Measurements from ENCODE around the gene MTNR1A.
"Not testable (repeated sequence)": the region's sequence is repeated elsewhere in the genome, so short reads cannot be mapped to it uniquely, and the experiment has no call there.

The MTNR1A gene

DNA sequence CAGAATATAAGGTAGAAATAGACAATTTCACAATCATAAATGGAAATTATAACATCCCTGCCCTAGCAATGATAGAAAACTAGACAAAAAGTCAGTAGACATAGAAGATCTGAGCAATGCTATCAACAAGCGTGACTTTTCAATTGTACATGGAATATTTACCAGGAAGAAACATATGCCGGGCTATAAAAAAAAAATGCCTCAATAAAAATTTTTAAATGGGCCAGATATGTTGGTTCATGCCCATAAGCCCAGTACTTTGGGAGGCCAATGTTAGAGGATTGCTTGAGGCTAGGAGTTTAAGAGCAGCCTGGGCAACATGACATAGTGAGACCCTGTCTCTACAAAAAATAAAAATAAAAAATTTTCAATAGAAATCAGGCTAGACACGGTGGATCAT is 5.3 kb upstream of the MTNR1A start:
- no peak for DNase-seq

DNA sequence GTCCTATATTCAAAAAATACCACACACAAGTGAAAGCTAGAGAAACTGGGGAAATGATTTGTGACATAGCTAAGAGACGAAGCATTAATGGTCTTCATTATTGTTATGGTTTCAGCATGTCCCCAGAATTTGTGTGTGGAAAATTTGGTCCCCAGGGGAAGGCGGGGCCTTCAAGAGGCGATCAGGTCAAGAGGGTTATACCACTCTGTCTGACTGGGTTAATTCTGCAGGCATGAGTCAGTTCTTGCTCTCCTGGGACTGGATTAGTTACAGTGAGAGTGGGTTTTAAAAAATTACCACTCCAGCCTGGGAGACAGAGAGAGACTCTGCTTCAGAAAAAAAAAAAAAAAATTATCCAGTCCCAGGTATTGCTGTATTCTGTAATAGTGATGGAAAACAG is 2.1 kb upstream of the MTNR1A start:
- peak; percentile 81 for DNase-seq

DNA sequence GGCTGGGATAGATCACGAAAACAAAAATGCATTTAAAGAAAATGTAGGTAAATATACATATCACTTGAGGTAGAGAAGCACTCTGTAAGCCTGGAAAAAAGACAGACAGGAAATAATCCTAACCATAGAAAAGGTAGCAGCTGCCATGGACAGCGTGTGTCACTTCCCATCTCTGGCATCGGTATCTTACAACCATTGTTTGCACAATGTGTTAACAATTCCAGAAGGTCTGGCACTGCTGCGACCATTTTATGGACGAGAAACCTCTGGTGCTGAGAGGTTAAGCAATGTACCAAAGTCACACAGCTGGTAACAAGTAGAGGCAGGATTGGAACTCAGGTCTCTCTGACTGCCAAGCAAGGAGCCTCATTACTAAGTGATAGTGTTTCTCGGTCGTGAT is 1.7 kb upstream of the MTNR1A start:
- no peak for DNase-seq

DNA sequence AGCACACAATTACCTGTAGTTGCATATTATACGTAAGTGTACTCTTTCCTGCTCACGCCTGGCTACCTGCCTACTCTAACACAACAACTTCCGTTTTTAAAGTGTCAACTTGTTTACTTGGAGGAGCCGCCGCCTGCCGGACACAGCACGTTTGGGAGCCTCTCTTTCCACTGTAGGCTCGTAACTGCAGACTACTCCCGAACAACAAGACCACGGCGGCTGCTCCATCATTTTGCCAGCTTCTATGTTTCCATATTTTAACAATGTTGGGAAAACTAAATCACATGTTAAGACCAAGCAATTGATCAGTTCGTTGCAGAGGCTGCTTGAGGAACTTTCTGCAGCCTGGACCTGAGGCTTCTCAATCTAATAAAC is 841 bp downstream of the MTNR1A start:
- no peak for DNase-seq

DNA sequence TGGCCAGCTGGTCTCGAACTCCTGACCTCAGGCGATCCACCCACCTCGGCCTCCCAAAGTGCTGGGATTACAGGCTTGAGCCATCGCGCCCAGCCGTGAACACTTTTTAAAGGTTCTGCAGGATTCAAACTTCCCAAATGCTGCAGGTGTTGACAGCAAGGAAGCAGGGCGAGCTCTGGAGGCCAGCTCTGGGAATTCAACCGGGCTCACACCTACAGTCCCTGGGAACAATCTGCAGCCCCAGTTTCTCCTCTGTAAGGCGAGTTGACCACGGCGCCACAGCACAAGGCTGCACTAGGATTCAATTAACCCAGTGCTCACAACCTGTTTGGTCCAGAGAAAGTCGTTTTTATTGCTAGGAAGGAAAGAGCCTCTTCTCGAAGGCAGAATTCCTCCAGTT is 1.6 kb downstream of the MTNR1A start:
- DNase-seq, result no peak

DNA sequence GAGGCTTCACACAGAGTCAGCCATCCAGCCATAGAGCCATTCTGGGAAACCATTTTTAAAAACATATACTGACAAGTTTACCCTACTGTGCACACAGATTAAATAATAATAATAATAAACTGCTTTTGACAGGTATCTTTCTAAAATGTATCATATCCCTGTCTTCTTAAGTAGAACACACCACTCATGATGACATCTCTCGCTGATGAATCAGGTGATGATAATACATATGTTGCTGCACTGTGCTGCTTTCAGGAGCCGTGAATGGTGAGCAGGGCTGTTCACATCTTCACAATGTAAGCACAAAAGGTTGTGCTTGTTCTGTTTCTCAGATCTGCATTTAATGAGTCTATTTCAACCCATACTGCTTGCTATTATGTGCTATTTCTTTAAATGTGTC is 3.5 kb downstream of the MTNR1A start:
- DNase-seq, result no peak

DNA sequence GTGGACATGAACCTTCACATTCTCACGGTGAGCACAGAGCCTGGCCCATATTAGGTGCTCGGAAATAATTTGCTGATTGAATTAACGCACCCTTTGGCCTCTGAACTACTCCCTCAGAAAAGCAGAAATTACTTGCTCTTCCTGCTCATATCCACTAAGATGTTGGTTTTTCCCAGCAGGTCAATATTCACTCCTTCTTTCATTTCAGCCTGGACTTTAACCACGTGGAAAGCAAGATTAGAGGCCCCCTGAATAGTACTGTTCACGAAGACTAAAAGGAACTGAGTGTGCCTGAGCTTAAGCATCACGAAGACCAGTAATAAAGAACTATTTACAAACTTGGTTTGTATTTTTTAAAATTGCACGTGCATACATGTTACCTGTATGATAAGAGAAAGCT is 9.9 kb downstream of the MTNR1A start:
- no peak for DNase-seq

DNA sequence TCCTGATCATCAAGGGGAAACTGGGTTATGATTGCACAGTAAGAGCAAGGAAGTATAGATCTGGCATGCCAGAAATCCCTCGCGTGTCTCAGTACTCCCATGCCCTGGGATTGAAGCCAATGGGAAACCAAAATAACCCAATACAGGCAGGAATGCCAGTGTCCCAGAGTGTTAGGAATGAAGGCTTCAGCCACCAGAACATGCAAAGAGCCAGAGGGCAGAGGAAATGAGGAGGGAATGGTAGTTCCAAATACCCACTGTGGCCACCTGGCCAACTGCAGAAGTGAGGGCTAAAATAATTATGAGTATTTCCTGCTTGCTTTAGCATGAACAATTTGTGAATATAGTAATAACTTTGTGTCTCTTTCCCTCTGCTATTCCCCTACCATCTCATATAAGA is 12.2 kb downstream of the MTNR1A start:
- no peak for DNase-seq

DNA sequence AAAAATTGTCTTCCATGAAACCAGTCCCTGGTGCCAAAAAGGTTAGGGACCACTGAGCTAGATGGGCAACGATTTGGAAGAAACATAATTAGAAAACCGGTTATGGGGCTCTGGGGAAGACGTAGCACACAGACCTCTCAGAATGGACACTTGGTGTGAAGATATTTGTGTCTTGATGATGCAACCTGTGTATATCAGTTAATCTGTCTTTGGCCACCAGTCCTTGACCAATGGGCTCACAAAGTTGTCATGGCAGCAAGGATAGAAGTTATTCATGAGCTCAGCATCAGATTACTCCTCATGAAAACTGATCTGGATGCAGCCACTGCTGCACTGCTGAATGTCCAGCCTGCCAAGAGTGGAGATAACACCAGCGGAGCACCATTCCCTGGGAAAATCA is 13.6 kb downstream of the MTNR1A start:
- no peak for DNase-seq

DNA sequence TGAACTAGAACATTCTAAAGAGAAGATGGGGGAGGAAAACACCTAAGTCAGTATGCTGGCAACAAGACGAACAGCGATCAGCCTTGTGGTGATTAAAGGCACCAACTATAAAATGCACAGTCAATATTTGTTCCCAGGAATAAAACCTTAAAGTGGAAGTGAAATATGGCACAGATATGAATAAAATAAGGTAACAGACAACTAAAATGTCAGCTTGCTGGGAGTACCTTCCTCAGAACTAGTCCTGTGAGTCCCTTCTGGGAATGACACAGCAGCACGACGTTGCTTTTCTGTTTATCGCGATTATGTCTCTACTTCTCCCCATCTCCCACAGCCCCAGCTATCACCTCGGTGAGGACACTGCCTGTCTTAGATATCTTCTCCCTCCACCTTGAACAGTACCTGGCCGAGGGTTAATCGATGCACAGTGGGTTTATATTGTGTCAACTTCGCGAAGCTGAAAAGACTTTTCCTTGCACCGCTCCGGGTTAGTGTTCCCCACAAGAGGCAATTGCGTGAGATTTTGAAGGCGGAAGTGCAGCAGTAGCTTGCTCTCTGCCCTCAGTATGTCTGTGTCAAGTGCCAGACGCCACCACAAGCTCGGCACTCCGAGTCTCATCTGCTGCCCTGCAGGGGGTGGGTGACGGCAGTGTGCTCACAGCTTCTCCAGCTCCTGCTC is 17.4 kb downstream of the MTNR1A start:
- no peak for DNase-seq

DNA sequence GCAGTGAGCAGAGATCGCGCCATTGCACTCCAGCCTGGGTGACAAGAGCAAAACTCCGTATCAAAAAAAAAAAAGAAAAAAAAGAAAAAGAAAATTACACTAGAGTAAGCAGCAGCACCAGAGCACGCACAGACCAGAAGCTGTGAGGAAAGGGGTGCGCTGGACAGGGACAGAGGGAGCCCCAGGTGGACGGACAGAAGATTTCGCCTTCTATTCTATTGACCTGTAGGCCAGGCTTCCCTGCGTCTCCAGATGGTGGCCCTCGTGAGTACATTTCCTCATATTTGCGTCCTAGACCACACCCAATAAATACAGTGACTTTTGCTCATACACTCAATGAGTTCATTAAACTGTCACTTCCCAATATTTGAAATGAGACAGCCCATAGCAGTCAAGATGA is 19.1 kb downstream of the MTNR1A start:
- DNase-seq, result no peak

DNA sequence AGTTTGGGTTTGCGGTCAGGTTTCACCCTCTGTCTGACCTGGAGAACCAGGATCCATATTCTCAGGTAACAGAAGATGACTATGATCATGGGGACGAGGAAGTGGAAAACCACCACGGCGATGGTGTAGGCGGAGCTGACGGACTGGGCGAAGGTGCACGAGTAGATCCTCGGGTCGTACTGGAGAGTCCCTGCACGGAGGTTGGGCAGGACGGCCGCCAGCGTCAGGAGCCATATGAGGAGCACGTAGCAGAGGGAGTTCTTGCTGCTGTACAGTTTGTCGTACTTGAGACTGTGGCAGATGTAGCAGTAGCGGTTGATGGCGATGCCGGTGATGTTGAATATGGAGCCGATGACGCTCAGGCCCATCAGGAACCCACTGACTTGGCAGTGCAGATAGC is 21.3 kb downstream of the MTNR1A start:
- DNase-seq, result no peak

DNA sequence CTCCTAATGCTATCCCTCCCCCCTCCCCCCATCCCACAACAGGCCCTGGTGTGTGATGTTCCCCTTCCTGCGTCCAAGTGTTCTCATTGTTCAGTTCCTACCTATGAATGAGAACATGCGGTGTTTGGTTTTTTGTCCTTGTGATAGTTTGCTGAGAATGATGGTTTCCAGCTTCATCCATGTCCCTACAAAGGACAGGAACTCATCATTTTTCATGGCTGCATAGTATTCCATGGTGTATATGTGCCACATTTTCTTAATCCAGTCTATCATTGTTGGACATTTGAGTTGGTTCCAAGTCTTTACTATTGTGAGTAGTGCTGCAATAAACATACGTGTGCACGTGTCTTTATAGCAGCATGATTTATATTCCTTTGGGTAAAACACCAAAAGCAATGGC is 31.4 kb downstream of the MTNR1A start:
- DNase-seq, result not testable (repeated sequence)

DNA sequence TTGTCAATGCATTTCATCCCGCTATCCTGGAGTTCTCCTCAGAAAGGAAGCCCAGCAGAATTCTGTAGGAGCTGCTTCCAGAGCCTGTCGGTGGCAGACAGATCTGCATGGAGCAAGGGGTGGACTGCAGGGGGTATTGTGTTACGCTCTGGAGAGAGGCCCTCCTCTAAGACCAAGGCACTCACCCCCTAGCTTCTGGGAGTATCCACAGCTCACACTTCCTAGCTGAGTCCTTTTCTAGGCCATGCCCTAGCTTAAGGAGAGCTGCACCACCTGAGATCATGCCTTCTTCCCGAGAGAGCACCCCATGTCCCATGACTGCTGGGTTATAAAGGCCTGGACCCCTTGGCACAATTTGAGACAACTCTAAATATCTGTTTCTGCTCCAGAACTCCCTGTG is 39.1 kb downstream of the MTNR1A start:
- no peak for DNase-seq

DNA sequence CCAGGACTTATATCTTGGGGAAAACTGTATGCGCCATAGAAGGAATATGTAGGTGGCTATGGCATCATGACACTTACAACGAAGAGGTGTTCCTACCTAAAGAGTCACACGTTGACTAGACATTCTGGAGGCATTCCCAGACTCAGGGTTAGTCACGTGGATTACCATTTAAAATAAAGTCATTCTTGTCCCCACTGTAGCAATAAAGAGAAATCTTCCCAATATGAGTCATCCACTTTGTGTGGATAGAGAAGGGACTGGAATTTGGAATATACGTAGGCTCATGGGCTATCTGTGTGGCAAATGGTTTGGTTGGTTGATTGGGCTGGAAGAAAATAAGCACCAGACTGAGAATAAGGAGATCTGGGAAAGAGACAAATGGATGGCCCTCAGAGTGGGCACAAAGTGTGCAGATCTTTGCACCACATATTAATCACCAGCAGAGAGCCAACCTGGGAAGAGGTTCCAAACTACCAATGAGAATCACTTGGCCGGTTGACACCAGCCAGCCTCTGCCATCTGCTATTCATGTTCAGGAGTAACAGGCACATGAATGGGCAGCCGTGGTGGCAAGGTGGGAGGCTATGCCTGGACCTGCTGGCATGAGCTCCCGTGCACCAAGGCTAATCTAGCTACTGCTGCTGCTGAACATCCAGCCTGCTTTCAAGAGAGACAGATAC is 41.0 kb downstream of the MTNR1A start:
- DNase-seq, result no peak

DNA sequence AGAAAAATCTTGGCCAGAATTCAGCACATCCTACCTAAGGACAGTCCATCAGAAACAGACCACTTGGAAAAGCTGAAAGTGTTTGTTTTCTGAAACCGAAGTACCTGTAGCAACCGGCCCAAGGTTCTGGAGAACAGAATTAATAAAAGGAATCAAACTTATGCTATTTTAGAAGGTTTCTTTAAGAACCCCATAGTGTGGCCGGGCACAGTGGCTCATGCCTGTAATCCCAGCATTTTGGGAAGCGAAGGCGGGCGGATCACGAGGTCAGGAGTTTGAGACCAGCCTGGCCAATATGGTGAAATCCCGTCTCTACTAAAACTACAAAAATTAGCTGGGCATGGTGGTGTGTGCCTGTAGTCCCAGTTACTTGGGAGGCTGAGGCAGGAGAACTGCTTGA is 50.6 kb downstream of the MTNR1A start:
- DNase-seq, result not testable (repeated sequence)

DNA sequence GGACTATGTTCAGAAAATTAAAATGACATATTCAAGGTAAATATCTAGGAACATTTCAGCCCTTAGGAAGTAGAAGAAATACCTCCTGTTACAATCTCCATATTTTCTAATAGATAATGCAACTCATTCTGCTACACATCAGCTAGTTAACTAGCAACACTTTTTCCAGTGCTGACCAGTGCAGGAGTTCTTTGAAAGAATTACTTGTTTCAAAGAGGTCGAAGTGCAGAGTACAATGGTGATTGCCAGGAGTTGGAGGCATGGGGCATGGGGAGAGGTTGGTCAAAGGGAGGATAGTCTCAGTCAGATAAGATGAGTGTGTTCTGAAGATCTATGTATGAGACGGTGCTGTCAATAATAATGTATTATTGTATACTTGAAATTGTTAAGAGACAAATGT is 53.1 kb downstream of the MTNR1A start:
- no peak for DNase-seq

DNA sequence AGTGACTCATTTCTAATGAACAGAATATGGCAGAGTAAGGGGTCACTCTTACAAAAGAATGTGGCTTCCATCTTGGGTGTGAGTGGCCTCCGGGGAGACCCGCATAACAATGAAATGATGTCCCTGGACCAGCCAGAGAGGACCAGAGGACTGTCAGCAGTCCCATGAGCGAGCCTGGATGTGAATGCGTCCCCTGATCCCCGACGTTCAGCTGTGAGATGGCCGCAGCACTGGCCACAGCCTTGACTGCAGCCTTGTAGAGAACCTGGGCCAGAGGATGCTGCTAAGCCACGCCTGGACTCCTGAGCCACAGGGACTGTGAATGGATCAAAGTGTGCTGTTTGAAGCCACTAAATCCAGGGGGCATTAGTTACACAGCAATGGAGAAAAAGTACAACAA is 53.8 kb downstream of the MTNR1A start:
- no peak for DNase-seq

DNA sequence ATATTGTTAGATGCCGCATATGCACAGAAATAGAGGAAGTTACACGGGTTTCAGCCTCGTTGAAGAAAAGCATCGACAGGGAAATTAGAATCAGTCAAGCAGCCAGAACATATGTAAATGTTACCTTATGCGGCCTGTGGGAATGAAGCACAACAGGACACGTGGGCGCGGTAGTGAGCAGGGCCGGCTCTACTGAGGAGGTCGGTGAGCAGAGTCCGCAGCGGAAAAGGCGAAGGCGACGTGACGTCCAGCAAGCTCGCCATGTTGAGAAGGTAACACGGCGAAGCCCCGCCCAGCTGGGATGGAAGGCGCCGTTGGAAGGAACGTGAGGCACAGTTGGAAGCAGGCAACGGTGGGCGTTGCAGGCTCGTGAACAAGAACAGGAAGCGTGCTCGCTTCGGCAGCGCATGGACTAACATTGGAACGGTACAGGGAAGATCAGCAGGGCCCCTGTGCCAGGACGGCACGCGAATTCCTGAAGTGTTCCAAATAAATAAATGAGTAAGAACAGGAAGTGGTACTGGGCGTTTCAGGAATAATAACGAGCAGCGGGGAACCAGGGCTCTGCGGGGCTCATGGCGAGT is 54.6 kb downstream of the MTNR1A start:
- no peak for DNase-seq

DNA sequence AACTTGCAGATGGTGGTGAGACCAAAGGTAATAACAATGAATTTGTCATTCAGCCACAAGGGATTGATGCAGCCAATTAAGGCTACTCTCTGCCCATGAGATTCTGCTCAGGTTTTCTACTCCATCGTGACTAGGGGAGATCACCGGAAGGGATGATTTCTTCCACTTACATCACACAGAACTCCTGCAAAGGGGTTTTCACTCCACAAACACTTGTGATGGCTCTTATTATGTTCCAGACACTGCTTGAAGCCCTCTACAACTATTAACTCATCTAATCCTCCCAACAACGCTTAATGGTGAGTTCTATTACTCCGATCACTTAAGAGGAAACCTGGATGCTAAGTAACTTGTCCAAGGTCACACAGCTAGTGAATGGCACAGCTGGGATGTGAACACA is 55.9 kb downstream of the MTNR1A start:
- no peak for DNase-seq

DNA sequence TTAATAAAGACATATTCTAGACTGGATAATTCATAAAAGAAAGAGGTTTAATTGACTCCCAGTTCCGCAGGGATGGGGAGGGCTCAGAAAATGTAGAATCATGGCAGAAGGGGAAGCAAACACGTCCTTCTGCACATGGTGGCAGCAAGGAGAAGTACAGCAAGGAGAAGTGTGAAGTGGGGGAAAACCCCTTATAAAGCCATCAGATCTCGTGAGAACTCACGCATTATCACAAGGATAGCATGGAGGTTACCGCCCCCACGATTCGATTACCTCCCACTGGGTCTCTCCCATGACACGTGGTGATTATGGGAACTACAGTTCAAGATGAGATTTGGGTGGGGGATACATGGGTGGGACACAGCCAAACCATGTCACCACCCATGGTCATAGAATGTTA is 58.3 kb downstream of the MTNR1A start:
- no peak for DNase-seq

DNA sequence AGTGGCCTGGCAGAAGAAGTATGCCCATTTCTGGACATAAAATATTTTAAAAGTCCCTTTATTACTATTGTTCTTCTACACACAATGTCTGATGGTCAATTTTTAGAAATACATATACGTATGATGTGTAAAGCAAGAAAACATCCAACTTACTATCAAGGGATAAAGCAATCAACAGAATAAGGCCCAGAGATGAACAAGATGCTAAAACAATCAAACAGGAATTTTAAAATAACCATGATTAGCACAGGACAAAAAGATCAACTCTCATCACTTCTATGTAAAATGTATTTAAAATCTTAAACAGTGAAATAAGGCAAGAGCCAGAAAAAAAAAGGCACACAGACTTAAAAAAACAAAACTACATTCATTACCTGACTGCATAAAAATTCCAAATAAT is 60.9 kb downstream of the MTNR1A start:
- no peak for DNase-seq

DNA sequence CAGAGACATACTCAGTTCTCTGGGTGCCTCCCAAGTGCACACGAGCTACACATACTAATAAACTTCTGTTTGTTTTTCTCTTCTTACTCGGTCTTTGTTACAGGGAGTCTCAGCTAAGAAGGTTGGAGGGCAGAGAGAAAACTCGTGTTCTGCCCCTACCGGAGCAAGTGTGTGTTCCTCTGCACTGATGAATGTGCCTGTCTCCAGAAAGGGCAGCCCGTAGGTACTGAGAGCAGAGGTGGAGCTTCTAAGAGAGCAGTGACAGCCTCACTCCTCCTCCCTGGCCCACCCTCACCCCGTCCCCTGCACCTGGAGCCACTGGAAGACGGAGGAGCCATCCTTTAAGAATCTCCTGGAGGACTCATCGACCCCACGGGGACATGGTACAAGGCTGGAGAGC is 67.6 kb downstream of the MTNR1A start:
- no peak for DNase-seq

DNA sequence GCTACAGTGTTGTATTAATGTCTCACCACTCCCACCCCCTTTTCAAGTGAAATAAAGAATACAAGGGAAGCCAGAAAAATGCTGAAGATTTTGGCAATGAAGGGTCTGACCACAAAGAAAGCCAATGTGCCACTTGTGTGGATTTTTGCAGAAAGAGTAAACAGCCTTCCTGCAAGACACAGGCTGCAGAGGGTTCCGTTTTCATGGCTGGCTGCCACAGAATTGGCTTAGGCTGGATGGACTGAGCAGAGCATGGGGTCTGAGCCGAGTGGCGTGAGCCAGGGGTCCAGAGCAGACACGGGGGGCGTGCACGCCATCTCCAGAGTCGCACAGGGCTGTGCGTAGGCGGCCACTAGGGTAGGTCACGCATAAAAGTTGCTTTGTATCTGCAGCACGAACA is 69.2 kb downstream of the MTNR1A start:
- peak; percentile 34 for DNase-seq

DNA sequence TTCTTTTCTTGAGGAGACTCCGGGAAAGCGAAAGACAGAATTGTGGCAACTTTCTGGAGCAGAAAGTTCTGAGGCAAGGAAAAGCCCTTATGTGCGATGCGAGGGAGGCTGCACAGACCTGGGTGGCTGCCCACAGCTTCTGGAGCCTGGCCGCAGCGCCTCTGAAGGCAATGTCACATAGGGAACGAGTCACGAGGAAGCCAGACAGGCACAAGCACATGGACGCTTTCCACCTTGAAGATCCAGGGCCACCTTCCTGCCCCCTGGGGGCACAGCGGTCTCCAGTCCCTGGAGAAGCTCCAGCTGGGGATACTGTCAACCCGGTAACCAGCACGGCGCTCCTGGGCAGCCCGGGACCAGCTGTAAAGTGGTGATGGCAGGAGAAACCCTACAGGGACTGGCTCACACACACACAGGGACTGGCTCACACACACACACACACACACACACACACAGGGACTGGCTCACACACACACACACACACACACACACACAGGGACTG is 69.8 kb downstream of the MTNR1A start:
- peak; percentile 18 for DNase-seq

Data from fibroblast of skin of right quadriceps (primary cell).